Common myeloid progenitor, CD34-positive (primary cell): Measurements from ENCODE around the gene AUNIP.

Experiments used
- CTCF ChIA-PET: fragments of 350-600 bp; sonication (Branson Sonifier 250); formaldehyde crosslinking; loops from one replicate; lab custom pipeline; 2021; ENCODE audit warnings: antibody characterized with exemption; lab: Charles Lee
- POLR2A ChIA-PET: fragments of 350-600 bp; sonication (Branson Sonifier 250); formaldehyde crosslinking; loops from one replicate; lab custom pipeline; 2021; ENCODE audit warnings: antibody characterized with exemption; lab: Charles Lee
- DNase-seq, 3 donors: peaks; one replicate each; pipeline versions ENCODE4 v3.0.0 to v3.0.0-alpha.2; 2013
- H3K27ac ChIP-seq, 2 experiments: 1 replicate in 1 of 2; 2 replicates in 1 of 2; pipeline ENCODE4 v1.7.0; 2013; ENCODE audit warnings: inconsistent platforms in 2 of 2, low read length in 2 of 2, mild to moderate bottlenecking in 2 of 2, low read depth in 1 of 2, moderate library complexity in 1 of 2; ENCODE audit not compliant: severe bottlenecking in 2 of 2, insufficient read depth in 1 of 2, poor library complexity in 1 of 2
- H3K27me3 ChIP-seq, 5 experiments: replicated peaks in 2 of 5; 1 replicate in 3 of 5; 2 replicates in 2 of 5; pipeline versions ENCODE4 v1.6.1 to v1.7.0; 2013; ENCODE audit warnings: low read length in 4 of 5, mild to moderate bottlenecking in 2 of 5, moderate library complexity in 2 of 5, inconsistent platforms in 1 of 5; ENCODE audit not compliant: insufficient read depth in 5 of 5, control insufficient read depth in 4 of 5
- H3K36me3 ChIP-seq, 4 experiments: 1 replicate in 2 of 4; 2 replicates in 2 of 4; pipeline versions ENCODE4 v1.6.1 to v1.7.0; 2013; ENCODE audit warnings: low read length in 3 of 4, control low read depth in 1 of 4, mild to moderate bottlenecking in 1 of 4; ENCODE audit not compliant: control insufficient read depth in 4 of 4, insufficient read depth in 4 of 4
- H3K4me1 ChIP-seq, 4 experiments: 1 replicate in 3 of 4; 2 replicates in 1 of 4; pipeline versions ENCODE4 v1.6.1 to v1.7.1; 2013; ENCODE audit warnings: low read length in 3 of 4, mild to moderate bottlenecking in 3 of 4, control low read depth in 1 of 4, inconsistent platforms in 1 of 4, moderate library complexity in 1 of 4; ENCODE audit not compliant: control insufficient read depth in 4 of 4, insufficient read depth in 4 of 4; ENCODE audit errors: control extremely low read depth in 1 of 4
- H3K4me3 ChIP-seq, 7 experiments: 1 replicate in 4 of 7; 2 replicates in 3 of 7; pipeline versions ENCODE4 v1.5.1 to v1.7.0; 2013; ENCODE audit warnings: mild to moderate bottlenecking in 7 of 7, low read length in 6 of 7, moderate library complexity in 6 of 7, inconsistent platforms in 2 of 7, low read depth in 2 of 7, control low read depth in 1 of 7; ENCODE audit not compliant: insufficient read depth in 4 of 7, control insufficient read depth in 1 of 7; ENCODE audit errors: extremely low read depth in 1 of 7
- H3K9me3 ChIP-seq, 5 experiments: 1 replicate in 4 of 5; 2 replicates in 1 of 5; pipeline versions ENCODE4 v1.6.1 to v1.7.1; 2013; ENCODE audit warnings: low read length in 4 of 5, mild to moderate bottlenecking in 2 of 5, inconsistent platforms in 1 of 5, low read depth in 1 of 5, moderate library complexity in 1 of 5; ENCODE audit not compliant: control insufficient read depth in 4 of 5, insufficient read depth in 2 of 5; ENCODE audit errors: control extremely low read depth in 1 of 5
- WGBS: methylation state at CpG from one replicate; pipeline ENCODE4 v1.1.5; 2013; ENCODE audit not compliant: insufficient coverage; 5-methylcytosine and 5-hydroxymethylcytosine counted together

Gene AUNIP

DNA sequence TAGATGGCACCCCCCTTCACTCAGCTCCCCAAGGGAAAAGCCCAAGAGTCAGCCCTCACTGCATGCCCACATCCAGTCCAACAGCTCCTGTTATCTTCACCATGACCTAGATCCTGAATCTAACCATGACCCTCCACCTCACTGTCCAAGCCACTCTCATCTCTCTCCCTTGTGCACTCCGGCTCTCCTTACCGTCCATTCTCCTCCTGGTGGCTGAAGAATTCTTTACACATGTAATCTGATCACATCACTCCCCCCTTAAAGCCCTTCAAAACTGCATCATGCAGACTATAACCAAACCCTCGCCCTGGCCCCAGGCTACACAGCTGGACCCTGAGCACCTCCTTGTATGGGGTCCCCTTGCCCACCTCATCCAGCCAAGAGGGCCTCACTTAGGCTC lies 30.2 kb upstream of the AUNIP start:
- Histone ChIP-seq H3K27me3 (no peaks in the 10 kb centered on the region), H3K4me1 (no peaks in the 10 kb centered on the region), H3K4me3 (no peak overlapping the region), H3K36me3 (peaks cover 2 to 42% (median 31%) of the 10 kb centered on the region in 4 experiments), H3K9me3 (no peaks in the 10 kb centered on the region), H3K27ac (no peak overlapping the region)
- ChIA-PET CTCF (interaction anchor here (1.0 to 20.1 kb wide), 3 partner anchors 9 to 110 kb away, joined by 3 to 368 read pairs (median 4); partner anchors contain the start of gene PAFAH2), POLR2A (no interaction called here)
- WGBS, result 100% methylated on average over 3 of the region's 3 CpGs
- no peak for DNase-seq

DNA sequence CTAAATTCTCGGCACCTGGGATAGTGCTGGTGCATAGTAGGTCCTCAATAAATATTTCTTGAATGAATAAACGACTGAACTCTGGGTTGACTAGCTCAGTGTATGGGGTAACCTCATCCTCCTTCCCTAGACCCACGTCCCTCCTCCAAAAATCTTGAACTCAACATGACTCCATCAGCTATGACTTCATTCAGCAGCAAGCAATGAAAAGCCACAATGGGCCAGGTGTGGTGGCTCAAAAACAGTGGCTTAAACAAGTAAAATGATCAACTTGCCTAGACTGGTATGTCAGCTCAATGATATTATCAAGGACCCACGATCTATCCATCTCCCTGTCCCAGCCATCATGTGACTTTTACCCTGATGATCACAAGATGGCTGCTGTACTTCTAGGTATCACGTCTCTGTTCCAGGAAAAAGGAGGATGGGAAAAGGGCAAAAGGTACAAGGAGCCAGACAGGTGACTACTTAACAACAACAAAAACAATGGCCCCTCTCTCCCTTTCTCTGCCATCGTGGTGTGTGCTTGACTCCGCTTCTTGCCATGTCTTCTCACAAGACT lies 29.2 kb upstream of the AUNIP start:
- Histone ChIP-seq H3K36me3 (peaks cover 2 to 35% (median 22%) of the 10 kb centered on the region in 4 experiments), H3K4me3 (no peak overlapping the region), H3K27ac (no peak overlapping the region), H3K27me3 (no peaks in the 10 kb centered on the region), H3K9me3 (no peaks in the 10 kb centered on the region), H3K4me1 (no peaks in the 10 kb centered on the region)
- 93% methylated on average over 6 of the region's 7 CpGs for WGBS
- DNase-seq, result no peak
- ChIA-PET CTCF (interaction anchor here (1.0 to 1.8 kb wide), 5 partner anchors 8 to 46 kb away, joined by 3 to 4 read pairs (median 4); no protein-coding TSS in a partner anchor), POLR2A (no interaction called here)

DNA sequence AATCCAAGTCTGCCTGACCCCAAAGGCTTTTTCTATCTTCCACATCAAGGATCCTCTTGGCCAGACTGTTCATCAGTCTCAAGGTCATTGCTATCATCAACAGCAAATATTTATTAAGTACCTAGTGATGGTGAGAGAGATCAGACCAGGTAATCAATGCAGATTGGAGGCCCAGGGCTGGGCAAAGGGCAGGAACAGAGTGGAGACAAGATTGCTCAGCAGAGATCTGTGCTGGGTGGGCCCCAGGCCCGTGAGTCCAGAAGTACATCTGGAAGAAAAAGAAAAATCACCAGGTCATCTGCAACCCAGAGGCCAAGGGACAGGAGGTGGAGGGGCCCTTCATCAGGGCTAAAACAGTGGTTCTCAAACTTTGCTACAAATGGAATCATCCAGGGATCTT lies 26.3 kb upstream of the AUNIP start:
- Histone ChIP-seq H3K9me3 (no peaks in the 10 kb centered on the region), H3K27me3 (no peaks in the 10 kb centered on the region), H3K4me1 (no peaks in the 10 kb centered on the region), H3K27ac (no peak overlapping the region), H3K4me3 (no peak overlapping the region), H3K36me3 (peaks cover 0 to 27% (median 15%) of the 10 kb centered on the region in 4 experiments)
- ChIA-PET POLR2A (no interaction called here), CTCF (no interaction called here)
- DNase-seq, result no peak
- 100% methylated on average over 1 of the region's 1 CpG for WGBS

DNA sequence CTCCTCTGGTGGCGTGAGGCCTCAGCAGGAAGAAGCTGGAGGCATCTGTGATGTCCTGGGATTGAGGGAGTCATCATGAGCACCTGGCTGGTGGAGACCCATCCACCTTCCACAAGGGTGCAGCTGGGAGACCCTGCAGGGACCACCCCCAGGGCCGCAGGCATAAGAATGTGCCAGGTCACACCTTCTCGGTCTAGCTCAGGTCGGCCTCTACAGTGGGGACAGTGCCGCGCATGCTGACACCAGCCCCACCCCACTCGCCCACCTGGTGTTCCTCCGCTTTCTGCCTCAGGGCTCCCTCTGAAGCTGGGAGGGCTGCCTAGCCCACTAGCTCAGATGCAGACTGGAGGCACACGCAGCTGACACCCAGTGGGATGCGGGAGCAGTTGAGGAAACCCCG lies 22.0 kb upstream of the AUNIP start:
- POLR2A ChIA-PET, result no interaction called here
- CTCF ChIA-PET, result interaction anchor here (1.5 kb wide), 1 partner anchor 41 kb away, joined by 3 read pairs; no protein-coding TSS in a partner anchor
- WGBS, result 95% methylated on average over 11 of the region's 11 CpGs

DNA sequence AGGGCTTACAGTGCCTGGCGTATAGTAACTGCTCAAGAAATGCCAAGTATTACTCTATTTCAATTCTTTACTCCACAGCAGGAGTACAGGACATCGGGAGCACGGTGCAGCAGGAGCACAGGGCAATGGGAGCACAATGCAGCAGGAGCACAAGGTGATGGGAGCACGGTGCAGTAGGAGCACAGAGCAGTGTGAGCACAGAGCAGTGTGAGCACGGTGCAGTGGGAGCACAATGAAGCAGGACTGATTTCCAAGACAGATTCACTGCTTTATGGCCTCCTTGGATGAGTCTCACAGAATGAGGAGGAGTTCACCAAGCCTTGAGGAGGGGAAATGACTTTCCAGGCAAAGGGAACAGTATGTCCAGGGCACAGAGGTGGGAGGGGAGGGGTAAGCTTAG lies 21.3 kb upstream of the AUNIP start:
- no peak for DNase-seq
- no peaks in the 10 kb centered on the region for H3K9me3 ChIP-seq
- POLR2A ChIA-PET, result no interaction called here
- no peak overlapping the region for H3K4me3 ChIP-seq
- H3K36me3 ChIP-seq, result peaks cover 0 to 5% (median 2%) of the 10 kb centered on the region in 4 experiments
- peaks cover 0 to 8% (median 7%) of the 10 kb centered on the region in 4 experiments for H3K4me1 ChIP-seq
- CTCF ChIA-PET, result interaction anchor here (1.1 to 1.5 kb wide), 2 partner anchors 15 to 41 kb away, joined by 3 read pairs; no protein-coding TSS in a partner anchor
- no peak overlapping the region for H3K27ac ChIP-seq
- no peaks in the 10 kb centered on the region for H3K27me3 ChIP-seq
- WGBS, result 100% methylated on average over 5 of the region's 5 CpGs

More for the DNA sequence above, 22.0 kb upstream of the AUNIP start:
- no peaks in the 10 kb centered on the region for H3K9me3 ChIP-seq
- H3K27me3 ChIP-seq, result no peaks in the 10 kb centered on the region
- peaks cover 0 to 5% (median 2%) of the 10 kb centered on the region in 4 experiments for H3K36me3 ChIP-seq
- no peak overlapping the region for H3K4me3 ChIP-seq
- no peak for DNase-seq
- H3K4me1 ChIP-seq, result peaks cover 0 to under 1% (median under 1%) of the 10 kb centered on the region in 4 experiments
- no peak overlapping the region for H3K27ac ChIP-seq

DNA sequence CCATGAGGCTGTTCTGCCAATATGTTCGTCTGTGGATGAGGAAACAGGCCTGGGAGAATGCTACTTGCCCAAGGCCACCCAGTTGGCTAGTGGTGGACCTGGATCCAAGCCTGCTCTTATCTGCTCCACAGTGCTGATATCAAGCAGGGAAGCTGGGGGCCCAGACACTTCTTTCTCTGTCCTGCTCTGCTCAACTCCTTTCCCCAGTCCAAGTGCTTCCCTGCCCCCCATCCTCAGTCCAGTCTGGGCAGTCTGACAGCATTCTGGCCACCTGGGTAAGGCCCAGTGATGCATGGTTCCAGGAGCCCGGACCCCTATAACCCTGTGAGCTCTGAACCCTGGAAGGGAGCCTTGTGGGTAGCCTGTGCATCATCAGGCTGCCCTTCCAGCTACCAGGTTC lies 20.4 kb upstream of the AUNIP start:
- Histone ChIP-seq H3K4me3 (no peak overlapping the region), H3K4me1 (peaks cover 0 to 15% (median 12%) of the 10 kb centered on the region in 4 experiments), H3K27me3 (no peaks in the 10 kb centered on the region), H3K9me3 (no peaks in the 10 kb centered on the region), H3K27ac (no peak overlapping the region), H3K36me3 (no peaks in the 10 kb centered on the region)
- CTCF ChIA-PET, result interaction anchor here (1.1 kb wide), 1 partner anchor 15 kb away, joined by 3 read pairs; no protein-coding TSS in a partner anchor
- 95% methylated on average over 2 of the region's 2 CpGs for WGBS
- DNase-seq, result no peak
- POLR2A ChIA-PET, result no interaction called here

DNA sequence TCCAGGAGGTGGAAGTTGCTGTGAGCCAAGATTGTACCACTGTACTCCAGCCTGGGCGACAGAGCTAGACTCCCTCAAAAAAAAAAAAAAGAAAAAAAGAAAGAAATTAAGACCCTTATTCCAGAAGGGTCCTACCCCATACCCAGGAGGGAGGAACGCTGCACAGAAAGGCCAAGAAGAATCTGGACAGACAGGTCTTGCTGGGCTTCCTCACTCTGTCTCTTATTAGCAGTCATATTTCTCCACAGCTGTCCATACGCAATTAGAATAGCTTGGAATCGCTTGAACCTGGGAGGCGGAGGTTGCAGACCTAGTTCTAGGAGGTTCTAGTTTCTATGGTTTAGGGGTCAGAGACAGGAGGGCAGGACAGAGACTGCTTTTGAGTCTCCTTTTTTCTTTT lies 19.4 kb upstream of the AUNIP start:
- CTCF ChIA-PET, result interaction anchor here (1.1 to 1.3 kb wide), 2 partner anchors 14 to 24 kb away, joined by 3 to 4 read pairs; no protein-coding TSS in a partner anchor
- 100% methylated on average over 4 of the region's 5 CpGs for WGBS
- POLR2A ChIA-PET, result no interaction called here
- H3K4me1 ChIP-seq, result peaks cover 0 to 22% (median 19%) of the 10 kb centered on the region in 4 experiments
- no peaks in the 10 kb centered on the region for H3K9me3 ChIP-seq
- no peaks in the 10 kb centered on the region for H3K36me3 ChIP-seq
- H3K27me3 ChIP-seq, result no peaks in the 10 kb centered on the region
- H3K4me3 ChIP-seq, result no peak overlapping the region
- no peak overlapping the region for H3K27ac ChIP-seq
- DNase-seq, result no peak
